GM18507 (cell line): ENCODE data around the gene DGCR2.

ENCODE experiments used
- DNase-seq: peaks from one replicate; pipeline ENCODE4 v3.0.0; 2011; ENCODE audit warnings: low read depth; ENCODE audit not compliant: insufficient read length; ENCODE audit errors: extremely low spot score
- FAIRE-seq: peaks from 2 replicates; lab custom pipeline; 2011; peaks lifted over from hg19 to GRCh38; lab: Jason Lieb, UNC

Gene DGCR2

GRCh38 chr22:19048531-19048930 is 73.7 kb downstream of the DGCR2 start:
- DNase-seq (no peak), FAIRE-seq (no peak)

GRCh38 chr22:19047993-19048392 is 74.2 kb downstream of the DGCR2 start:
- FAIRE-seq = no peak

GRCh38 chr22:19046719-19047609 is 75.2 kb downstream of the DGCR2 start:
- no peak for FAIRE-seq
- DNase-seq = no peak

More at GRCh38 chr22:19047993-19048392, 74.2 kb downstream of the DGCR2 start:
- DNase-seq = no peak

- DNase-seq = no peak
- no peak for FAIRE-seq
These were observed 75.9 kb downstream of the DGCR2 start for GRCh38 chr22:19046287-19046686.

GRCh38 chr22:19045094-19045493 is 77.1 kb downstream of the DGCR2 start:
- DNase-seq = no peak

GRCh38 chr22:19044381-19044780 is 77.8 kb downstream of the DGCR2 start:
- FAIRE-seq = no peak

More at GRCh38 chr22:19045094-19045493, 77.1 kb downstream of the DGCR2 start:
- FAIRE-seq = no peak

GRCh38 chr22:19043121-19044085 is 78.8 kb downstream of the DGCR2 start:
- FAIRE-seq = no peak
- no peak for DNase-seq

More at GRCh38 chr22:19044381-19044780, 77.8 kb downstream of the DGCR2 start:
- no peak for DNase-seq

- DNase-seq (no peak), FAIRE-seq (no peak)
These were observed 79.7 kb downstream of the DGCR2 start for GRCh38 chr22:19042285-19043120.

- FAIRE-seq (no peak), DNase-seq (no peak)
These were observed 80.5 kb downstream of the DGCR2 start for GRCh38 chr22:19041704-19042074.

GRCh38 chr22:19040888-19041703 is 81.1 kb downstream of the DGCR2 start:
- FAIRE-seq = no peak
- no peak for DNase-seq

- FAIRE-seq (no peak), DNase-seq (no peak)
These were observed 81.8 kb downstream of the DGCR2 start for GRCh38 chr22:19040391-19040861.

- DNase-seq (no peak), FAIRE-seq (no peak)
These were observed 82.4 kb downstream of the DGCR2 start for GRCh38 chr22:19039796-19040280.

- no peak for DNase-seq
- no peak for FAIRE-seq
These were observed 82.8 kb downstream of the DGCR2 start for GRCh38 chr22:19039448-19039780.

GRCh38 chr22:19038728-19039447 is 83.3 kb downstream of the DGCR2 start:
- DNase-seq = no peak
- no peak for FAIRE-seq

- DNase-seq = no peak
- FAIRE-seq = no peak
These were observed 84.1 kb downstream of the DGCR2 start for GRCh38 chr22:19038164-19038546.

- FAIRE-seq (no peak), DNase-seq (no peak)
These were observed 84.7 kb downstream of the DGCR2 start for GRCh38 chr22:19037282-19038163.
